OCI-M2 (cell line): ENCODE results near the gene MAP2K6.
"Not testable (repeated sequence)": the region's sequence is repeated elsewhere in the genome, so short reads cannot be mapped to it uniquely, and the experiment has no call there.

Experiments
- DNase-seq: peaks from one replicate; lab custom pipeline; 2025; ENCODE audit not compliant: unreplicated experiment; lab: John Stamatoyannopoulos, UW

The MAP2K6 gene

GRCh38 chr17:69454051-69454450, 39.6 kb downstream of the MAP2K6 start:
- no peak for DNase-seq

DNA sequence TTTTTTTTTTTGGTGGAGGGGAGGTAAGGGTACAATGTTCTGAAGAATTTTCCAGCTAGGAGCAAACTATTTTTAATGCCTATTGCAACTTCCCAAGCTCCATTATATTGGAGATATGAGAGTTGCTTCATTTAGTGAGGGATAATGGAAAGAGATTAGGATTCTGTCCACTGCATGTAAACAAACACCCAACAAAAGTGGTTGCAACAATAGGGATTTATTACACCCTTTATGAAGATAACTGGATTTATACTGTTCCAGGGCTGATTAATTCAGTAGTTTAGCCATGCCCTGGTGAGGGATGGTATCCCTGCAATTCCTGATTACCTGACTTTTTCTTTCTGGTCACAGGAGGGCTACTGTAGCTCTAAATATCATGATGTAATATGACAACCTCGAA, 40.5 kb downstream of the MAP2K6 start:
- DNase-seq, result no peak

- no peak for DNase-seq
These were observed 43.1 kb downstream of the MAP2K6 start for GRCh38 chr17:69457603-69458002.

- no peak for DNase-seq
These were observed 46.7 kb downstream of the MAP2K6 start for GRCh38 chr17:69460963-69461922.

DNA sequence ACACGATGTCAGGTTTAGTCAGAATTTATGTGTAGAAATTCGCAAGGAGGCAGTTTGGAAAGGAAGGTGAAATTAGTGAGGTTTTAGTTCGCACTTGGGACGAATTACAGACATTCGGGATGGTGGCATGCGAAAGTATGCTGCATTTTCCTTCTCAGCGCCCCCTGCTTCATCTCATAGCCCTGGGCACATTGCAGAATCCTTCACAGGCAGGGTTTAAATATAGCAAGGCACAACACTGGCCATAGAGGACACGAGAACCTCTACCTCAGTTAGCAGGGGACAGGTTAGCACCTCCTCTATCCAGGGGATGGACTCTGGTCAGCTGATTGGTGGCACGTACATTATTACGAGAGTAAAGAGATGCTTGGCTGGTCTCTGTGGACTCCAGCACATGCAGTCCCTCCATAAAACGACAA, 47.5 kb downstream of the MAP2K6 start:
- no peak for DNase-seq

DNA sequence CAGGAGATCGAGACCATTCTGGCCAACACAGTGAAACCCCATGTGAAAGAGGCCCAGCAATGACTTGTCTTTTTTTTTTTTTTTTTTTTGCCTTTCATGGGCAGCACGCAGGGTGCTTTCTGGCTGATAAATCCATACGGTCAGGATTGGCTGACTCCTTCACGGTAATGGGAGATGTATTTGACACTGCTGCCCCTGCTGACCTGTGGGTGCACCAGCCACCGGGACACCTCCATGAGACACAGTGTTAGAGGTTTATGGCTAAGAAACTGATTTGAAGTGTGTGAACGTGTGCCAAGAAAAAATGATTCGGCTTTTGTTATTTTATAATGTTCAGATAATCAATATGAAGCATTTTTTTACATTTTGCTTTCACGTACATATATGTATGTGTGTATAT, 48.4 kb downstream of the MAP2K6 start:
- no peak for DNase-seq

GRCh38 chr17:69466451-69466850, 52.0 kb downstream of the MAP2K6 start:
- DNase-seq, result no peak

- no peak for DNase-seq
These were observed 52.6 kb downstream of the MAP2K6 start for GRCh38 chr17:69466905-69467667.

GRCh38 chr17:69468207-69468606, 53.7 kb downstream of the MAP2K6 start:
- DNase-seq, result no peak

- DNase-seq, result no peak
These were observed 56.2 kb downstream of the MAP2K6 start for GRCh38 chr17:69470702-69471101.

- no peak for DNase-seq
These were observed 56.9 kb downstream of the MAP2K6 start for GRCh38 chr17:69471406-69471805.

GRCh38 chr17:69473841-69474831, 59.6 kb downstream of the MAP2K6 start:
- DNase-seq, result no peak

- DNase-seq, result no peak
These were observed 62.9 kb downstream of the MAP2K6 start for GRCh38 chr17:69477204-69477902.

DNA sequence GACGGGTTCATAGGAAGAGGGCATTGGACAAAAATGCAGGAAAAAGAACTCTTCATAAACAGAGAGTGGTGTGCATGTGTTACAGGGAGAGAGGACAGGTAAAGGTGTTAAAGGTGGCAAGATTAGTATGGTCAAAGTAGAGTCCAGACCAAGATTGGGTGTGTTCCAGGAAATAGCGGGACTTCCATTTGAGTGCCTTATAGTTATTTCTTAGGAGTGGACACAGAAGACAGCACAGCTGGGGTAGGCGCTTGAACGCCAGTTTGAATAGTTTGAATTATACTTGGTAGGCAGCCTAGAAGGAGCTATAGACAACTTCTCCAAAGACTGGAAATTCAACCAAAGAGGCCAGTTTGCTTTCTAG, 63.4 kb downstream of the MAP2K6 start:
- no peak for DNase-seq

GRCh38 chr17:69478916-69479315, 64.4 kb downstream of the MAP2K6 start:
- DNase-seq, result no peak

DNA sequence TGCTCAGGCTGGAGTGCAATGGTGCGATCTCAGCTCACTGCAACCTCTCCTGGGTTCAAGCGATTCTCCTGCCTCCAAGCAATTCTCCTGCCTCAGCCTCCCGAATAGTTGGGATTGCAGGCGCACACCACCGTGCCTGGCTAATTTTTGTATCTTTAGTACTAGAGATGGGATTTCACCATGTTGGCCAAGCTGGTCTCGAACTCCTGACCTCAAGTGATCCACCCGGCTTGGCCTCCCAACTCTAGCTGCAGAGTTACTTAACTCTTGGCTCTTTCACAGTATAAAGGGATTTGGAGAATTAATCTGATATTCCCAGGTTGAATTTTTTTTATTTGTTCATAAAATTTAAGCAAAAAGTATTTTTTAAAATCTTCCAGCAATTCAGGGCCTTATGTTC, 65.3 kb downstream of the MAP2K6 start:
- not testable (repeated sequence) for DNase-seq

DNA sequence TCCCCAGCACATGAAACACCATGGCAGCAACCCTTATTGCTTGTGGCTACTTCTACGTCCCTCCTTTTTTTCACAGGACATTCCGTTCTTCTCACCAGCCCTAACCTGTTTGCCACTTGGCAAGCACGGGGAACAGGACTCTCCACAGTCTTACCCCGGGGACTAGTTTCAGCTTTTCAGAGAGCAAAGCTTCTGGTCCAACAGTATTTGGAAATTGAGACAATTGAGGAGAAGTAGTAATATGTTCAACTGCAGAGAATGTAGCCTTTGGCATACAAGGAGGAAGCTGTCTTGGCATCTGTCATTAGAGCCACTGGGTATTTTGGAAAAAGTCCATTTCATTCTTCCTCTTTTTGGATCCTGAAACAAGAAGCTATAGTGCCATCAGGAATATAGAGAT, 65.7 kb downstream of the MAP2K6 start:
- no peak for DNase-seq

GRCh38 chr17:69485251-69485661, 70.8 kb downstream of the MAP2K6 start:
- no peak for DNase-seq

DNA sequence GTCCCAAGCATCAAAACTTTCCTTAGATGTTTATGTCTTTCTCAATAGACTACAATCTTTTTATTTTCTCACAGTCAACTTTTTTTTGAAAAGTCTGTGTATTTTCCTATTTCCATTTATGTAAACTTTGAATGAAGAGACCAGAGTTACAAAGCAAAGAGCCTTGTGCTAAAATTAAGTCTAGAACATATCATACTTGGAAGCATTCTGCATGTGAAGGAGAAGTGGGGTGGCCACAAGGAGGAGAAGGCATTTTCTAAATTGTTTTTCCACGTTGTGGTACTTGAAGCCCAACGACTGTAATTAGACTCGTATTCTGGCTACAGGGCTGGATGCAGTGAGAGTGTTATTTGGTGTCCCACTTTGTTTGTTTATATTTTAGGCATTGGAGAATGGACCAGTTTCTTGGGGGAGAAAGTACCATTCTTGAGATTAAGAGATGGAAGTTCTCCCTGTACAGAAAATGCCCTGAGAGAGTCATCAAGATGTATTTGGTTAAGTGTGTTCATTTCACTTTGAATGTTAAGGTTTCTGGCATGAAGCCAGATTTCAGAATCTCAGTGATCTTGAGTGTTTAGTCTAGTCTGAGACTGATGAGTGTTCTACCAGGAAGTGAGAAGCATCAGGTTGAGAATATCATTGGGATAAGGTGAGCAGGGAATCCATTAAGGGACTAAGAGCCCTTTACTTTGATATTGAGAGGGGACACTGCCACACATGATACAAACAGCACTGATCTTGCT, 71.6 kb downstream of the MAP2K6 start:
- DNase-seq, result no peak
